Cerebellar cortex (tissue), 1 donor: ENCODE data around the gene CSPG4.

ENCODE experiments used
- DNase-seq: peaks from one replicate; pipeline ENCODE4 v3.0.0-alpha.2; 2015; ENCODE audit warnings: low spot score

Gene CSPG4

DNA sequence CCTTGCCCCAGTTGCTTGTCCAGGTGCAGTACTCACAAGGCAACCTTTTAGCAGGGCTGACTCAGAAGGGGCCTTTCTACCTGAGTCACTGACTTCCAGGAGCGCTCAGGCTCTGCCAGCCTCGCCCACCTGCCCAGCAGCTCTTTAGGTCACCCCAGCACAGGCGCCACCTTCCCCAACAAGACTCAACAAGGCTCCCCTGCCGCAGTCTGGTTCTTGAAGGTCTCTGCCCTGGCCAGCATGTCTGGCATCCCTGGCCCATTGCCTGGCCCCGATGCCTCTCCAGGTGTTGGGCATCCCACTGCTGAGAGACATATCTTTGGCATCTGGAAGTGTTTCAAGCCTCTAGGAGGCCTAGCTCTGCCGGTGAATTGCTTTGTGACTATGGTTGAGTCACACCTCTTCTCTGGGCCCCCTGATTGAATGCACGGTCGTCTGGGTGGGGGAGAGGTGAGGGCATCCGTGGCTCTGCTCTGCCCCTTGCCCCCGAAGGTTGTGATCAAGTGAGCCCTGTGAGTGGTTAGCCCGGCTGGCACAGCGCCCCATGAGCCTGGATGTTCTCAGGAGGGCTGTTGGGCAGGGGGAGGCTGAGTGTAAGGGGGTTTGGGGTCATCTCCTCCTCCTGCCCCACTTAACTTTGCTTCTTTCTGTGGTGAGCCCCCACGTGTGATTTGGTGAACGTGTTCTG lies 43.3 kb downstream of the CSPG4 start:
- no peak for DNase-seq

- DNase-seq: no peak
These were observed 45.7 kb downstream of the CSPG4 start for GRCh38 chr15:75666823-75667501.

- DNase-seq: no peak
These were observed 48.7 kb downstream of the CSPG4 start for GRCh38 chr15:75663931-75664421.

DNA sequence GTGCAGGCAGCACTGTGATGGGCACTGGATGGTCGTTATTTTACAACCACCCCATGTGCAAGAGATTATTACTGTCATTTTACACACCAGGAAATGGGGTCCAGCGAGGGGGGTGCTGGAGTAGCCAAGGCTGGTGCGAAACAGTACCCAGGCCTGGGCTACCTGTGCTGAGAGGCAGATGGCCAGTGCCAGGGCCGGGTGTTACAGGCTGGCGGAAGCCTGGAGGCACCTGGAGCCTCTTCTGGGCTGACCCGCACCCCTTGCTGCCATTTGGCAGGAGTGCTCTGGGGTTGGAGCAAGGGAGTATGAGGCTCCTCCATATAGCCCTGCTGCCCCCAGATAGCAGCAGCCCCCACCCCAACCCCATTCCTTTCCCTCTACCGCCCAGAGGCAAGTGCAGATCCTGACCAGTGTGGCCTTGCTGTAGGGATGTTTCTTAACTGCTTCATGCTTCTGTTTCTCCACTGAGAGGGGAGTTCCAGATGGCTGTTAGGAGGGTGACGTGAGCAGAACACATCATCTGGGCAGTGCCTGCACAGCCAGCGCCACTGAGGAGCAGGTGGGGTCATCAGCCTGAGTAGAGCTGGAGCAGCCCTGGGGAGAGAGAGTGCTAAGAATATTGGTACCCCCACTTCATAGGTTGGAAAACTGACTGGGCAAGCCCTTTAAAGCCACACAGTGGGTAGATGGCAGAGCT lies 49.7 kb downstream of the CSPG4 start:
- DNase-seq: no peak

DNA sequence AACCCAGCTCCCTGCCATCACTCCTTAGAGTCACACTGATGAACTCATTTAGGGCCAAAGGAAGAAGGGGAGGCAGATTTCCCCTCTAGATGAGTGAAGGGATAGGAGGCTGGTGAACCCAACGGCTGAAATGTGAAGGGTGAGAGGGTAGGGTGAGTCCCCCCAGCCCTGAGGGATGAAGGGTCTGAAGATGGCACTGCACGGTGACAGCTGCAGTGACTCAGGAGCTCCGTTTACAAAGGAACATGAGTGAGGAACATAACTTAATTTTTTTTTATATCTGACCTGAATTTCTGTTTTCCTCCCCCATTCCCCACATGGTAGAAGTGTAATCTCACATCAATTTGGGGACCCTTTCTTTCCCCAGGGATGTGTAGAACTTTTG lies 50.9 kb downstream of the CSPG4 start:
- DNase-seq: no peak

- DNase-seq: no peak
These were observed 51.4 kb downstream of the CSPG4 start for GRCh38 chr15:75661100-75661755.

DNA sequence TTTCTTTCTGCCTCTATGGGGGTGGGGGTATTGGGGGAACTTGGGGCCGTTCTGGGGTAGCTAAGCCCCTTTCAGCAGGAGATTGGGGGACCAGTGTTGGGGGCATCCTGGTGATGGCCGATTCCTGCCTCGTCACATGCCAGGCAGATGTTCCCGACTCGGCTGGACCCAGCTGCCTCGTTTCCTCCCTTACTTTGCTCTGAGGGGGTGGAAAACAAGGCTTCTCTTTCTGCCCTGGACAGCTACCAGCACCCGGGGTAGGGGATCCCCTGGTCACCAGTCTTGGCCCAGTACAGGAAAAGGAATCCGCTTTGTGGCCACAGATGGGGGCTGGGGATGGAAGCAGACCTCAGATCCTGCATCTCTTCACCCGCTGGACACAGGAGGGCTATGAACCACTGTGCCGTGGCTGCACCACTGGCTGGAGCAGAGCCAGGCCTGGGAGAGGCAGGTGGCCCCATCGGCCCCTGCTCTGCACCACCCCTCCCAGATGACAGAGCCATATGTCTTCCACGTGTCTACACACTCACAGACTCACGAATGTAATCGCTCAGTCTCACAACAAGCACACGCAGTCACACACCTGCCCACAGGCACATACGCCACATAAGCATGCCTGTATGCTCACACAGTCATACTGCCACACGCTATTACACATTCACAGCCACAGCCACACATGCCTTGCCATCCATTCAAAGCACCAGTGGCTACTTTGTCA lies 52.6 kb downstream of the CSPG4 start:
- no peak for DNase-seq

DNA sequence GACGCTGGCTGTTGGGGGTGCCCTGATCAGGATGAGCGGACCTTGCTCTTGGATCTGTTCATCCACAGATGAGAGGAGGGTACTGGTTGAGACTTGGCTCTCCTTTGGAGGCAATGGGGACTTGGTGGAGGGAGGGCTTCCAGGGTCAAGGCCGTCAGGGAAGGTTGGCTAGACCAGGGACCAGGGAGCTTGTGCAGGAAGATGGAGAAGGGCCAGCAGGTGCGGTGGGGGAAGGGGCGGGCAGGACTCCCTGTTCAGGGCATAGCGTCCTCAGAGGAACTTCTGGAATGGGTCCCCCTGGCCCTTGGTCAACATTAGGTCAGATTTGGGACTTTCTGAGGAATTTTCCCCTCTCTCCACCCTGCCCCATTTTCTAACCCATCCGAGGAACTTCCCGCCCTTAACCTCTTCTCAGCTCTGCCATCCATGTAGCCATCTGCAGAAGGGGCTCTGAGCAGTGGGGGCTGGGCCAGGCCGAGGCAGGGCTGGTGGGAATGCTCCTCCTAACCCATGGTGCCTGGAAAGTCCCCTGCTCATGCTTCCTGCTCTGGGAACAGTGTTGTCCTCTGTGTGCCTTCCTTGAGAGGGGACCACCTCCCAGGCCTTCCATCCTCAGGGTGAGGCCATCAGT lies 53.4 kb downstream of the CSPG4 start:
- no peak for DNase-seq

DNA sequence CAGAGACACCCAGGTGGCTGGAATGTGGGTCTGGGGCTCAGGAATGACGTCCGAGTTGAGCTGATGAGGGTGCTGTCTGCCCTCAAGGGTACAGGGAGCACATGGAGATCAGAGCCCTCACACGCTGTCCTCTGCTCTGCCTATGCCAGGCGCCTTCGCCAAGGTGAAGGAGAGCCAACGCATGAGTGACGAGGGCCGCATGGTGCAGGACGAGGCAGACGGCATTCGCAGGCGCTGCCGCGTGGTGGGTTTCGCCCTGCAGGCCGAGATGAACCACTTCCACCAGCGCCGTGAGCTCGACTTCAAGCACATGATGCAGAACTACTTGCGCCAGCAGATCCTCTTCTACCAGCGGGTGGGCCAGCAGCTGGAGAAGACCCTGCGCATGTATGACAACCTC lies 55.8 kb downstream of the CSPG4 start:
- no peak for DNase-seq

GRCh38 chr15:75656331-75656730 lies 56.3 kb downstream of the CSPG4 start:
- no peak for DNase-seq

DNA sequence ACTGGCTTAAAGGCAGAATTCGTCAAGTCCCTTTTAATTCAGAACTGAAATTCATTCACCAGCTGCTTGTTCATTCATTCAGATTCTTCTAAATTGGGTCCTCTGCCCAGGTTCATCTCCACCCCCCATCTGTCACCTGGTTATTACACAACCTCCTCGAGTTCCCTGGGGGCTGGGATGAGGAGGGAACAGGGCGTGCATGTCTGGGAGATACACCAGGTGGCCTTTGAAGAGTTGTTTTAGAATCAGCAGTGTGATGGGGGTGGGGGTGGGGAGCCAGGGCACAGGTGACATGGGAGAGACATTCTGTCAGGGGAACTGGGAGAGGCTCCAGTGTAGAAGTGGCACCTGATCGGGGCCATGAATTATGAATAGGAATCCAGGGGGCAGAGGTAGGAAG lies 56.7 kb downstream of the CSPG4 start:
- DNase-seq: peak; percentile 42

DNA sequence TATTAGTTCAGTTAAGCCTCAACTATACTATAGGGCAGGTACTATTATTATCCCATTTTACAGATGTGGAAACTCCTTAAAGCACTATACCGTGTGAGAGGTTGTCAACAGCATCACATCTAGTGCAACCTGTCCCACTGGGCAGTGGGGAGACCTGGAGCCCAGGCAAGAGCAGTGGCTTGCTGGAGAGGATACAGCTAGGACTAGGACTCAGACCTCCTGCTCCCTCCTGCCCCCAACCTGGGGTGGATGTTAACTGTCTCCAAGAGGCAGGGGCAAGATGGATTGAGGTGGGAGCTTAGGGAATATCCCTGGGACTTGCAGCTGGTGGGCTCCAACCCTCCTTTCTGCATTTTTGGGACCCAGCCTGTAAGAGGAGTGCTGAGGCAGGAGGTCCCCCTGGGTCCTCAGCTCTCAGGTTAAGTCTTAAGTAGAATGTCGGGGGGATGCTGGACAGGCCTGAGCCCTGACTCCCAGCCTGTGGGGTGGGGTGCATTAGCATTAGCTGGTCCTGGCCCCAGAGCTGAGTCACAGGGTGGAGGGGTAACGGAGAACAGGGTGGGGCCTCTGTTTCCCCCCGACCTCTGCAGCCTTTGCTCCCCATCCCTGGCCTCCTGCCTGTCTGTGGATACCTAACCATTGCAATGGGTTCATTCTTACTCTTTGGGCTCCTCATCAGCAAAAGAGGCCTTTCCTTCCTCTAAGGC lies 58.3 kb downstream of the CSPG4 start:
- no peak for DNase-seq

GRCh38 chr15:75653347-75653913 lies 59.2 kb downstream of the CSPG4 start:
- DNase-seq: no peak

GRCh38 chr15:75651810-75652543 lies 60.7 kb downstream of the CSPG4 start:
- DNase-seq: no peak

- DNase-seq: no peak
These were observed 61.5 kb downstream of the CSPG4 start for GRCh38 chr15:75650908-75651809.

DNA sequence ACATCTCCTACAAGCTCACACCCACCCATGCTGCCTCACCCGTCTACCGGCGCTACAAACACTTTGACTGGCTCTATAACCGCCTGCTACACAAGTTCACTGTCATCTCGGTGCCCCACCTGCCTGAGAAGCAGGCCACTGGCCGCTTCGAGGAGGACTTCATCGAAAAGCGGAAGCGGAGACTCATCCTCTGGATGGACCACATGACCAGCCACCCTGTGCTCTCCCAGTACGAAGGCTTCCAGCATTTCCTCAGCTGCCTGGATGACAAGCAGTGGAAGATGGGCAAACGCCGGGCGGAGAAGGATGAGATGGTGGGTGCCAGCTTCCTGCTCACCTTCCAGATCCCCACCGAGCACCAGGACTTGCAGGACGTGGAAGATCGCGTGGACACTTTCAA lies 62.8 kb downstream of the CSPG4 start:
- no peak for DNase-seq

DNA sequence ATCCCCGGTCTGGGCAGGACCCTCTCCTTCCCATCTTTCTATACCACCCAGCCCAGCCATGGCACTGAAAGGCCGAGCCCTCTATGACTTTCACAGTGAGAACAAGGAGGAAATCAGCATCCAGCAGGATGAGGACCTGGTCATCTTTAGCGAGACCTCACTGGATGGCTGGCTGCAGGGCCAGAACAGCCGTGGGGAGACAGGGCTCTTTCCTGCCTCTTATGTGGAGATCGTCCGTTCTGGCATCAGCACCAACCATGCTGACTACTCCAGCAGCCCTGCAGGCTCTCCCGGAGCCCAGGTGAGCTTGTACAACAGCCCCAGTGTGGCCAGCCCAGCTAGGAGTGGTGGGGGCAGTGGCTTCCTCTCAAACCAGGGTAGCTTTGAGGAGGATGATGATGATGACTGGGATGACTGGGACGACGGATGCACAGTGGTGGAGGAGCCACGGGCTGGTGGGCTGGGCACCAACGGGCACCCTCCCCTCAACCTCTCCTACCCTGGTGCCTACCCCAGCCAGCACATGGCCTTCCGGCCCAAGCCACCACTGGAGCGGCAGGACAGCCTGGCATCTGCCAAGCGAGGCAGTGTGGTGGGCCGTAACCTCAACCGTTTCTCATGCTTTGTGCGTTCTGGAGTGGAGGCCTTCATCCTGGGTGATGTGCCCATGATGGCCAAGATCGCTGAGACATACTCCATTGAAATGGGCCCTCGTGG lies 63.4 kb downstream of the CSPG4 start:
- DNase-seq: no peak
